MM.1S (cell line): Measurements from ENCODE around the gene P2RX2.

ENCODE experiments used
- DNase-seq: peaks from one replicate; pipeline ENCODE4 v3.0.0-alpha.2; 2015
- H2AFZ ChIP-seq: fragments of 300-600 bp; sonication (generic); 2 replicates; pipeline ENCODE4 v1.6.0; 2016; ENCODE audit warnings: antibody characterized with exemption, low read length
- H3F3A ChIP-seq: fragments of 300-600 bp; sonication (generic); 2 replicates; pipeline ENCODE4 v1.6.1; 2016; ENCODE audit warnings: mild to moderate bottlenecking, antibody characterized with exemption, low read length, moderate library complexity, mixed read lengths; ENCODE audit not compliant: insufficient read depth
- H3K27ac ChIP-seq: fragments of 300-600 bp; sonication (generic); 2 replicates; pipeline ENCODE4 v1.5.1; 2016; ENCODE audit warnings: mild to moderate bottlenecking, low read length
- H3K27me3 ChIP-seq: fragments of 300-600 bp; sonication (generic); replicated peaks from 2 replicates; pipeline ENCODE4 v1.6.0; 2016; ENCODE audit warnings: low read length; ENCODE audit not compliant: insufficient read depth
- H3K36me3 ChIP-seq: fragments of 300-600 bp; sonication (generic); replicated peaks from 2 replicates; pipeline ENCODE4 v1.6.1; 2016; ENCODE audit warnings: mild to moderate bottlenecking, low read length, mixed read lengths; ENCODE audit not compliant: insufficient read depth
- H3K4me1 ChIP-seq: fragments of 300-600 bp; sonication (generic); 2 replicates; pipeline ENCODE4 v1.6.1; 2016; ENCODE audit warnings: low read length, mixed read lengths
- H3K4me2 ChIP-seq: fragments of 300-600 bp; sonication (generic); 2 replicates; pipeline ENCODE4 v1.6.0; 2016; ENCODE audit warnings: low read depth, low read length
- H3K4me3 ChIP-seq: fragments of 300-600 bp; sonication (generic); 2 replicates; pipeline ENCODE4 v1.5.1; 2016; ENCODE audit warnings: low read length, mixed read lengths
- H3K79me2 ChIP-seq: fragments of 300-600 bp; sonication (generic); 2 replicates; pipeline ENCODE4 v1.6.1; 2016; ENCODE audit warnings: mixed run types, low read length, mixed read lengths
- H3K9ac ChIP-seq: fragments of 300-600 bp; sonication (generic); 2 replicates; pipeline ENCODE4 v1.6.1; 2016; ENCODE audit warnings: low read length, mixed read lengths
- H3K9me2 ChIP-seq: fragments of 300-600 bp; sonication (generic); replicated peaks from 2 replicates; pipeline ENCODE4 v1.6.1; 2016; ENCODE audit warnings: mild to moderate bottlenecking, low read length, mixed read lengths; ENCODE audit not compliant: insufficient read depth
- H3K9me3 ChIP-seq: fragments of 300-600 bp; sonication (generic); replicated peaks from 2 replicates; pipeline ENCODE4 v1.6.1; 2016; ENCODE audit warnings: mild to moderate bottlenecking, low read length, mixed read lengths; ENCODE audit not compliant: insufficient read depth
- H4K20me1 ChIP-seq: fragments of 300-600 bp; sonication (generic); 2 replicates; pipeline ENCODE4 v1.6.1; 2016; ENCODE audit warnings: mild to moderate bottlenecking, low read length, moderate library complexity, mixed read lengths; ENCODE audit not compliant: insufficient read depth
- EZH2 ChIP-seq: fragments of 300-600 bp; sonication (generic); optimal IDR thresholded peaks from 2 replicates; pipeline ENCODE3; 2017; ENCODE audit warnings: low read depth, mild to moderate bottlenecking, antibody characterized with exemption, low read length, mixed read lengths
- EZH2phosphoT487 ChIP-seq: fragments of 300-600 bp; sonication (generic); IDR thresholded peaks from 2 replicates; pipeline ENCODE4 v1.6.1; 2018; ENCODE audit warnings: antibody characterized with exemption, low read length
- TF ChIP-seq, protein P1 (sequence below): fragments of 300-600 bp; sonication (generic); IDR thresholded peaks from 2 replicates; pipeline ENCODE4 v1.5.1; 2016; ENCODE audit warnings: antibody characterized with exemption, low read length, mixed read lengths

P2RX2 gene

DNA sequence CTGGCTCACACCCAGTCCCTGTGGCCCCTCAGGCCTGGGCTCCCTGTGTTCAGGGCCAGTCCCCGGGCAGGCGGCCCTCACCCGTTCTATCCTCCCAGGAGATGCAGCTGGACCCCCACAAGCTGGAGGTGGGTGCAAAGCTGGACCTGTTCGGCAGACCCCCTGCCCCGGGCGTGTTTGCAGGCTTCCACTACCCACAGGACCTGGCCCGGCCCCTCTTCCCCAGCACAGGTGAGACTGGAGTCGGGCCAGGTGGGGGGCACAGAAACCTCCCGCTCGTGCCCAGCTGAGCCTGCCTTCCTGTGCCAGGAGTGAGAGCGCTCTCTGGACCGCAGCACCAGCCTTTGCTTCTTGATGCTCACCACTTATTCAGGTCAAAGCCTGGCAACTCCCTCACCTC lies 41.9 kb upstream of the P2RX2 start:
- Histone ChIP-seq H3K4me2 (no peak overlapping the region), H3K79me2 (no peaks in the 10 kb centered on the region), H3K9me3 (no peaks in the 10 kb centered on the region), H3K27me3 (no peaks in the 10 kb centered on the region), H3K4me1 (no peaks in the 10 kb centered on the region), H3K36me3 (no peaks in the 10 kb centered on the region), H3K4me3 (no peak overlapping the region), H3F3A (no peaks in the 10 kb centered on the region), H3K9me2 (no peaks in the 10 kb centered on the region), H3K9ac (no peak overlapping the region), H2AFZ (no peak overlapping the region), H3K27ac (no peak overlapping the region), H4K20me1 (no peaks in the 10 kb centered on the region)
- DNase-seq = no peak
- no peak for TF ChIP-seq EZH2phosphoT487
- TF ChIP-seq, protein P1, sequence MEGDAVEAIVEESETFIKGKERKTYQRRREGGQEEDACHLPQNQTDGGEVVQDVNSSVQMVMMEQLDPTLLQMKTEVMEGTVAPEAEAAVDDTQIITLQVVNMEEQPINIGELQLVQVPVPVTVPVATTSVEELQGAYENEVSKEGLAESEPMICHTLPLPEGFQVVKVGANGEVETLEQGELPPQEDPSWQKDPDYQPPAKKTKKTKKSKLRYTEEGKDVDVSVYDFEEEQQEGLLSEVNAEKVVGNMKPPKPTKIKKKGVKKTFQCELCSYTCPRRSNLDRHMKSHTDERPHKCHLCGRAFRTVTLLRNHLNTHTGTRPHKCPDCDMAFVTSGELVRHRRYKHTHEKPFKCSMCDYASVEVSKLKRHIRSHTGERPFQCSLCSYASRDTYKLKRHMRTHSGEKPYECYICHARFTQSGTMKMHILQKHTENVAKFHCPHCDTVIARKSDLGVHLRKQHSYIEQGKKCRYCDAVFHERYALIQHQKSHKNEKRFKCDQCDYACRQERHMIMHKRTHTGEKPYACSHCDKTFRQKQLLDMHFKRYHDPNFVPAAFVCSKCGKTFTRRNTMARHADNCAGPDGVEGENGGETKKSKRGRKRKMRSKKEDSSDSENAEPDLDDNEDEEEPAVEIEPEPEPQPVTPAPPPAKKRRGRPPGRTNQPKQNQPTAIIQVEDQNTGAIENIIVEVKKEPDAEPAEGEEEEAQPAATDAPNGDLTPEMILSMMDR = no peak
- TF ChIP-seq EZH2 = no peak

DNA sequence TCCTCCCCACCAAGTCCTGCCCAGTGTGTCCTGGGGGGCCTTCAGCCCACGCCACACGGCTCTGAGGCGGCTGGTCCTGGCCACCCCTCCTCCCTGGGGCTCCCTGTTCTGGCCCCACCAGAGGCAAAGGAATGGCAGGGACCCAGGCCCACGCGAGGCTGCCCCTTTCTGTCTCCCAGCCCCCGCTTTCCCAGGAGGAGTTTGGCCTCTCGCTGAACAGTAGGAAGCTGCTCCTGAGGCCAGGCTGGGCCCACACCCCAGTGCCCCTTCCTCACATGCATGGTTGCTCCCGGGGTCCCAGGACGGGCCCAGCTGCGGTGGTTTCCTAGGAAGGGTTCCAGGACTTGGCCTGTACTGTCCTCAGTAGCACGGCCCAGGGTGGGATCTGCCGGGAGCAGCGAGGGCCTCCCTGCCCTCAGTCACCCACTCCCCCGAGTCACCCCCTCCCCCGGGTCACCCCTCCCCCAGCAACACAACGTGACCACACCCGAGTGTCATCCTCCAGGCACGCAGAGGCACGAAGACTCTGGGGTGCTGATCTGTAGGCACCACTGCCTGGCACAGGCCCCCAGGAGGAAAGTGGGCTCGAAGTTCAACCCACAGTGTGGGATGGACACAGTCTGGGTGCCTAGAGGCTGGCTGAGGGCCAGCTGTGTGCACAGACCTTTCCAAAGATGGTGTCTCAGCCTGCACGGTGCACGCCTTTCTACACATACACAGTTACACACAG lies 41.2 kb upstream of the P2RX2 start:
- Histone ChIP-seq H3F3A (no peaks in the 10 kb centered on the region), H3K9ac (no peak overlapping the region), H3K4me3 (no peak overlapping the region), H3K9me3 (no peaks in the 10 kb centered on the region), H3K4me1 (no peaks in the 10 kb centered on the region), H3K9me2 (no peaks in the 10 kb centered on the region), H3K79me2 (no peaks in the 10 kb centered on the region), H3K4me2 (no peak overlapping the region), H3K27me3 (no peaks in the 10 kb centered on the region), H4K20me1 (no peaks in the 10 kb centered on the region), H2AFZ (no peak overlapping the region), H3K36me3 (no peaks in the 10 kb centered on the region), H3K27ac (no peak overlapping the region)
- TF ChIP-seq, protein P1 = no peak
- TF ChIP-seq EZH2phosphoT487 = no peak
- no peak for TF ChIP-seq EZH2
- no peak for DNase-seq

DNA sequence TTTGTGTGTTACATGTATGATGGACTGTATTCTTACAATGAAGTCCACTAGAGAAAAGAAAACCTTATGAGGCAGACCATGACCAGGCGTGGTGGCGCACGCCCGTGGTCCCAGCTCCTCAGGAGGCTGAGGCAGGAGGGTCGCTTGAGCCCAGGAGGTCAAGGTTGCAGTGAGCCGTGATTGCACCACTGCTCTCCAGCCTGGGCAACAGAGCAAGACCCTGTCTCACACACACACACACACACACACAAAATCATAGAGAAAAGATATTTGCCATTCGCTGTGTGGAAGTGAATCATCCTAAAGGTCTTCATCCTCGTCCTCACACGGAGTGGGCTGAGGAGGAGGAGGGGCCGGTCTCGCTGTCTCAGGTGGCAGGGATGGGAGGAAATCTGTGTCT lies 40.5 kb upstream of the P2RX2 start:
- Histone ChIP-seq H3K9me2 (no peaks in the 10 kb centered on the region), H3K27me3 (no peaks in the 10 kb centered on the region), H4K20me1 (no peaks in the 10 kb centered on the region), H3K4me3 (no peak overlapping the region), H3K36me3 (no peaks in the 10 kb centered on the region), H3K4me2 (no peak overlapping the region), H3K9me3 (no peaks in the 10 kb centered on the region), H3F3A (no peaks in the 10 kb centered on the region), H3K79me2 (no peaks in the 10 kb centered on the region), H3K4me1 (no peaks in the 10 kb centered on the region), H3K27ac (no peak overlapping the region), H2AFZ (no peak overlapping the region), H3K9ac (no peak overlapping the region)
- DNase-seq = no peak
- no peak for TF ChIP-seq EZH2
- no peak for TF ChIP-seq EZH2phosphoT487
- TF ChIP-seq, protein P1 = no peak
